ENCODE results near the gene PHF19.

The PHF19 gene

GRCh38 chr9:120885958-120886357 is 9.0 kb upstream of the PHF19 start:
- TF ChIP-seq CTCF (conservative IDR thresholded peaks at IDR 0.05; ENCODE audit: control insufficient read depth, insufficient read depth, low read depth, low read length), result no peak
- no peak for DNase-seq (ENCODE audit: low read depth)
- H3K4me3 ChIP-seq (ENCODE audit: control insufficient read depth, low read depth, low read length), result no peak overlapping the region

GRCh38 chr9:120885457-120885856 is 8.5 kb upstream of the PHF19 start:
- no peak for DNase-seq (ENCODE audit: low read depth)
- no peak overlapping the region for H3K4me3 ChIP-seq (ENCODE audit: control insufficient read depth, low read depth, low read length)
- TF ChIP-seq CTCF (conservative IDR thresholded peaks at IDR 0.05; ENCODE audit: control insufficient read depth, insufficient read depth, low read depth, low read length), result no peak

GRCh38 chr9:120883608-120883996 is 6.6 kb upstream of the PHF19 start:
- H3K4me3 ChIP-seq (ENCODE audit: control insufficient read depth, low read depth, low read length), result no peak overlapping the region
- no peak for DNase-seq (ENCODE audit: low read depth)
- no peak for TF ChIP-seq CTCF (conservative IDR thresholded peaks at IDR 0.05; ENCODE audit: control insufficient read depth, insufficient read depth, low read depth, low read length)

GRCh38 chr9:120882935-120883607 is 6.1 kb upstream of the PHF19 start:
- no peak for TF ChIP-seq CTCF (conservative IDR thresholded peaks at IDR 0.05; ENCODE audit: control insufficient read depth, insufficient read depth, low read depth, low read length)
- no peak for DNase-seq (ENCODE audit: low read depth)
- no peak overlapping the region for H3K4me3 ChIP-seq (ENCODE audit: control insufficient read depth, low read depth, low read length)

GRCh38 chr9:120879446-120879845 is 2.5 kb upstream of the PHF19 start:
- no peak for TF ChIP-seq CTCF (conservative IDR thresholded peaks at IDR 0.05; ENCODE audit: control insufficient read depth, insufficient read depth, low read depth, low read length)
- no peak for DNase-seq (ENCODE audit: low read depth)
- H3K4me3 ChIP-seq (ENCODE audit: control insufficient read depth, low read depth, low read length), result no peak overlapping the region

- no peak for DNase-seq (ENCODE audit: low read depth)
- TF ChIP-seq CTCF (conservative IDR thresholded peaks at IDR 0.05; ENCODE audit: control insufficient read depth, insufficient read depth, low read depth, low read length), result no peak
- no peak overlapping the region for H3K4me3 ChIP-seq (ENCODE audit: control insufficient read depth, low read depth, low read length)
Measured at GRCh38 chr9:120878188-120879130, 1.5 kb upstream of the PHF19 start.

Measured in fibroblast of mammary gland (primary cell).